Omental fat pad (tissue), 3 donors: ENCODE measurements around the gene SORL1-AS1.

Experiments
- ATAC-seq: fragments of 150-250 bp; one replicate; pipeline ENCODE4 v1.9.1; 2016; ENCODE audit warnings: mild to moderate bottlenecking, moderate library complexity; ENCODE audit not compliant: low FRiP score
- DNase-seq: peaks from one replicate; pipeline ENCODE4 v3.0.0-alpha.2; 2019; ENCODE audit warnings: low spot score
- CTCF ChIP-seq, 3 donors: fragments of 450-650 bp; IDR thresholded peaks; one replicate each; pipeline ENCODE4 v1.5.1; 2016 to 2017; ENCODE audit warnings: antibody characterized with exemption in 3 of 3, mild to moderate bottlenecking in 3 of 3, moderate library complexity in 2 of 3

Gene SORL1-AS1

GRCh38 chr11:121420398-121420797 is 32.4 kb downstream of the SORL1-AS1 start:
- no peak for TF ChIP-seq CTCF (IDR thresholded peaks at IDR 0.05)
- no peak for DNase-seq
- ATAC-seq, result no peak

GRCh38 chr11:121419836-121420235 is 32.9 kb downstream of the SORL1-AS1 start:
- no peak for ATAC-seq
- no peak for TF ChIP-seq CTCF (IDR thresholded peaks at IDR 0.05)

GRCh38 chr11:121418625-121419114 is 34.1 kb downstream of the SORL1-AS1 start:
- ATAC-seq (no peak), DNase-seq (no peak)
- TF ChIP-seq CTCF (IDR thresholded peaks at IDR 0.05), result no peak

More at GRCh38 chr11:121419836-121420235, 32.9 kb downstream of the SORL1-AS1 start:
- DNase-seq, result no peak

- ATAC-seq (no peak), DNase-seq (no peak)
- TF ChIP-seq CTCF (IDR thresholded peaks at IDR 0.05), result no peak
Observed at GRCh38 chr11:121417607-121418006, 35.2 kb downstream of the SORL1-AS1 start.

GRCh38 chr11:121417055-121417551 is 35.7 kb downstream of the SORL1-AS1 start:
- TF ChIP-seq CTCF (IDR thresholded peaks at IDR 0.05), result no peak
- ATAC-seq (peak; percentile 87), DNase-seq (peak; percentile 64)

- no peak for TF ChIP-seq CTCF (IDR thresholded peaks at IDR 0.05)
Observed at GRCh38 chr11:121415856-121416255, 36.9 kb downstream of the SORL1-AS1 start.

GRCh38 chr11:121414141-121414913 is 38.4 kb downstream of the SORL1-AS1 start:
- ATAC-seq (no peak), DNase-seq (no peak)
- TF ChIP-seq CTCF (IDR thresholded peaks at IDR 0.05), result no peak

More at GRCh38 chr11:121415856-121416255, 36.9 kb downstream of the SORL1-AS1 start:
- ATAC-seq, result no peak
- DNase-seq, result no peak
